Brain microvascular endothelial cell (primary cell): ENCODE results near the gene CALML4.

ENCODE experiments used
- DNase-seq: peaks from one replicate; pipeline ENCODE4 v3.0.0-alpha.2; 2020
- H3K27ac ChIP-seq: fragments of 250-450 bp; sonication (Bioruptor Pico); 2 replicates; pipeline ENCODE4 v1.5.1; 2020; ENCODE audit warnings: mild to moderate bottlenecking, moderate library complexity
- H3K27me3 ChIP-seq: fragments of 250-450 bp; sonication (Bioruptor Pico); replicated peaks from 2 replicates; pipeline ENCODE4 v1.5.1; 2020; ENCODE audit warnings: mild to moderate bottlenecking
- H3K36me3 ChIP-seq: fragments of 250-450 bp; sonication (Bioruptor Pico); replicated peaks from 2 replicates; pipeline ENCODE4 v1.5.1; 2020; ENCODE audit warnings: mild to moderate bottlenecking
- H3K4me3 ChIP-seq: 2 replicates; pipeline ENCODE4 v1.5.1; 2011; ENCODE audit warnings: low read depth, mild to moderate bottlenecking, control low read depth, low read length, moderate library complexity
- in situ Hi-C: cut with HindIII; loops from 2 replicates; pipeline ENCODE4 v1.10.0; 2017; ENCODE audit warnings: low sequenced_read_pairs, low pct_ligation_motif_present
- TF ChIP-seq, protein P1 (sequence below): IDR thresholded peaks from 2 replicates; pipeline ENCODE4 v1.5.1; 2011; ENCODE audit warnings: low read depth, mild to moderate bottlenecking, moderate library complexity, low read length, control low read depth, inconsistent platforms; ENCODE audit errors: missing control alignments

CALML4 gene

DNA sequence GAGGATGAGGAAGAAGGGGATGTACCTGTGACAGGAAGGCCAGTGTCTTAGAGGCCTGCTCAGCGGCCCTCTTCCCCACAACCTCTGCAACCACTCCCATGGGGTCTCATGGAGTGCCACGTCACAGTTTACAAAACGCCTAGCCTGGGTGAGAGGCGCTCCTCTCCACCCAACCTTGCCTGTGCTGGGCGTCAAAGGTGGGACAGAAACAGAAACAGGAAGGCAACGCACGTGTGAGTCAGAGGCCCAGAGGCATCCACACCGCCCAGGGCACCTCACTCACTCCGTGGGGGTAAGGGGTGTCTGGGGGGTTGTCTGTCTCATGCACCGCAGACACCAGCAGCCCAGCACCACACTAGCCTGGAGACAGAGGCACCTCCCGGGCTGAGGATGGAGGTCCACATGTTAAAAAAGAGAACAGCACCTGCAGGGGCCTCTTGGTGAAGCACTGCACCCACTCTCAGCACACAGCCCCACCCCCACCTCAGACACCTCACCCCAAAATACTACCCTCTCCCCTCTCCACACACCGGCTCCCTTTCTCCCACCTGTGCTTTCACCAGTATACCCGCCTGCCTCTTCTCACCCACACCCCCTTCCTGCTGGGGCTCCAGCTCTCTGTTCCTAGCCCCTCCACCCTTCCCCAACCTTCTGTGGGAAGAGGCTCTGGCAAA is 4.7 kb upstream of the CALML4 start:
- H3K27me3 ChIP-seq = no peaks in the 10 kb centered on the region
- no peak for DNase-seq
- TF ChIP-seq, protein P1, sequence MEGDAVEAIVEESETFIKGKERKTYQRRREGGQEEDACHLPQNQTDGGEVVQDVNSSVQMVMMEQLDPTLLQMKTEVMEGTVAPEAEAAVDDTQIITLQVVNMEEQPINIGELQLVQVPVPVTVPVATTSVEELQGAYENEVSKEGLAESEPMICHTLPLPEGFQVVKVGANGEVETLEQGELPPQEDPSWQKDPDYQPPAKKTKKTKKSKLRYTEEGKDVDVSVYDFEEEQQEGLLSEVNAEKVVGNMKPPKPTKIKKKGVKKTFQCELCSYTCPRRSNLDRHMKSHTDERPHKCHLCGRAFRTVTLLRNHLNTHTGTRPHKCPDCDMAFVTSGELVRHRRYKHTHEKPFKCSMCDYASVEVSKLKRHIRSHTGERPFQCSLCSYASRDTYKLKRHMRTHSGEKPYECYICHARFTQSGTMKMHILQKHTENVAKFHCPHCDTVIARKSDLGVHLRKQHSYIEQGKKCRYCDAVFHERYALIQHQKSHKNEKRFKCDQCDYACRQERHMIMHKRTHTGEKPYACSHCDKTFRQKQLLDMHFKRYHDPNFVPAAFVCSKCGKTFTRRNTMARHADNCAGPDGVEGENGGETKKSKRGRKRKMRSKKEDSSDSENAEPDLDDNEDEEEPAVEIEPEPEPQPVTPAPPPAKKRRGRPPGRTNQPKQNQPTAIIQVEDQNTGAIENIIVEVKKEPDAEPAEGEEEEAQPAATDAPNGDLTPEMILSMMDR = no peak
- no peaks in the 10 kb centered on the region for H3K36me3 ChIP-seq
- in situ Hi-C loops = no loop called here
- H3K4me3 ChIP-seq = no peak overlapping the region
- no peak overlapping the region for H3K27ac ChIP-seq

DNA sequence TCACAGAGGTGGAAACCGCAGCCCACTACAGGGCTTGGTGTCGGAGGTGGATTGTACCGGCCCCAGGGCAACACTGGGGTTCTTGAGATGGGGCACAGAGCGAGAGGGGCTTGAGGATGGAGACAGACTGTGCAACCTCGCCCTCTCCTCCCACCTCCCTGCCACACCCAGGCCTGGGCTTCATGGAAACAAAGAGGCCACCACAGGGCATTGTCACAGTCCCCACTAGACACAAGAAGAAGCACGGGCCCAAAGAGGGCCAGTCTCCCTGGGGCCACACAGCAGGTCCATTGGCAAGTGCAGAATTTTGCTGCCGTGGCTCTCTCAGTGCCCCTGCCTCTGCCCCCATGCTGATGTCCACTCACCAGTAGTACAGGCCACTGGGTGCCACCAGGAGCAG is 4.1 kb upstream of the CALML4 start:
- Histone ChIP-seq H3K27me3 (no peaks in the 10 kb centered on the region), H3K4me3 (no peak overlapping the region), H3K27ac (no peak overlapping the region), H3K36me3 (no peaks in the 10 kb centered on the region)
- in situ Hi-C loops = no loop called here
- TF ChIP-seq, protein P1 = no peak
- DNase-seq = no peak

DNA sequence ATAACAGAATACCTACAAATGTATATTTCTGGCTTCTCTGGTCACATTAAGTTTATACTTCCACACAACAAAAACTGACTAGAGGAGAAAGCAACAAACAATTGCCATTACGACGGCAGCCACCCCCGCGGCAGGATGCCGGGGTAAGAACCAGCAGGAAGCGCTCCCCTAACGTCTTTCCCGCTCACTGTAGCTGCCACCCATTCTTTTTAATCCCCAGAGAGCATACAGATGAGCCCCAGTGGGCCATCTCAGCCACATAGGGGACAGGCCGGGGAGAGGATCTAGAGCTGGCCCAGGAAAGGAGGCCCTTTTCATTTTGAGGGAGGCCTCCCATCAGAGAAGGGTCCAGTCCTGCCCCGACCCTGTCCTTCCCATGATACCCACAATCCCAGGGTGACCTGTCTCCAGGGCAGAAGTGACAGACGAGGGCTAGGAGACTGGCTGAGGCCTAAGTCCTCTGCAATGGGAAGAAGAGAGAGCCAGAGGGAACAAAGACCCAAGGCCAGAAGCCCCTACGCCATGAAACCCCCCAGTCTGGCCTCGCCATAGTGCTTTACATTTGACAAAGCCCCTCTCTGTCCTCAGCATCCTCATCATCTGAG is 3.6 kb upstream of the CALML4 start:
- in situ Hi-C loops = no loop called here
- H3K36me3 ChIP-seq = no peaks in the 10 kb centered on the region
- TF ChIP-seq, protein P1 = no peak
- no peak for DNase-seq
- H3K27ac ChIP-seq = no peak overlapping the region
- no peak overlapping the region for H3K4me3 ChIP-seq
- H3K27me3 ChIP-seq = no peaks in the 10 kb centered on the region

- Histone ChIP-seq H3K27me3 (no peaks in the 10 kb centered on the region), H3K27ac (no peak overlapping the region), H3K36me3 (no peaks in the 10 kb centered on the region), H3K4me3 (no peak overlapping the region)
- TF ChIP-seq, protein P1 = no peak
- in situ Hi-C loops = no loop called here
- no peak for DNase-seq
Observed at GRCh38 chr15:68208136-68208535, 3.0 kb upstream of the CALML4 start.

DNA sequence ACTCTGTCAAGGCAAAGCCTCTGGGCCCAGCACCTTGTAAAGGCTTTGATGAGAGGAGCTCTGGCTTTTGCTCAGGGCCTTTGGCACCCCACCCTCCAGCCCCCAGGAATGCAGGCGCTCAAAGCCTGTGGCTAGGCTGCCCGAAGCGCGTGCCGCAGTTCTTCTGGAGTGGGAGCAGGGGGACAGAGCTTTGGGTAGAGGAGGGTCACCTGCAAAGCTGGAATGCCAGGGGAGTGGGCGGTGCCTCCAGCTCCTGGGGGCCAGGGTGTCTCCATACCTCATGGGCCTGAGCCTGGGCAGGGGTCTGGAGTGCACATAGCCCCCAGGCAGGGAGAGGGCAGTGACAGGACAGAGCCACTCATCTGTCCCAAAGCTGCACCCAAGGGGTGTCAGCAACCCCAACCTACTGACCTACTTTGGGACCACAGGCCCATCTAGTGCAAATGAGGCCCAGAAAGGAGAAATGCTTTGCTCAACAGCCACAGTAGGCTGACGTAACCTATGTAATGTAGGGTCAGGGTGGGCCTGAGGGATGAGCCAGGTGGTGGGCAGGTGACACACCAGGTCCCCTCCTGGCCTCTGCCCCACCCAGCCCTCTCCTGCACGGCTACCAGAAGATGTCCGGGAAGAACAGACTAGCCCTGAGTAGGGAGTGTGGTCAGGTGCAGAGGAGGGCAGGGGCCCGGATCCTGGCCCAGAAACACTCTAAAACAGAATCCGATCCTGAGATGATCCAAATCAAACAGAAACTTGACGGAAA is 2.2 kb upstream of the CALML4 start:
- H3K36me3 ChIP-seq = no peaks in the 10 kb centered on the region
- no peaks in the 10 kb centered on the region for H3K27me3 ChIP-seq
- in situ Hi-C loops = no loop called here
- TF ChIP-seq, protein P1 = no peak
- DNase-seq = no peak
- H3K27ac ChIP-seq = no peak overlapping the region
- no peak overlapping the region for H3K4me3 ChIP-seq
